Measurements from ENCODE around the gene RPS6KA5.

Gene RPS6KA5

DNA sequence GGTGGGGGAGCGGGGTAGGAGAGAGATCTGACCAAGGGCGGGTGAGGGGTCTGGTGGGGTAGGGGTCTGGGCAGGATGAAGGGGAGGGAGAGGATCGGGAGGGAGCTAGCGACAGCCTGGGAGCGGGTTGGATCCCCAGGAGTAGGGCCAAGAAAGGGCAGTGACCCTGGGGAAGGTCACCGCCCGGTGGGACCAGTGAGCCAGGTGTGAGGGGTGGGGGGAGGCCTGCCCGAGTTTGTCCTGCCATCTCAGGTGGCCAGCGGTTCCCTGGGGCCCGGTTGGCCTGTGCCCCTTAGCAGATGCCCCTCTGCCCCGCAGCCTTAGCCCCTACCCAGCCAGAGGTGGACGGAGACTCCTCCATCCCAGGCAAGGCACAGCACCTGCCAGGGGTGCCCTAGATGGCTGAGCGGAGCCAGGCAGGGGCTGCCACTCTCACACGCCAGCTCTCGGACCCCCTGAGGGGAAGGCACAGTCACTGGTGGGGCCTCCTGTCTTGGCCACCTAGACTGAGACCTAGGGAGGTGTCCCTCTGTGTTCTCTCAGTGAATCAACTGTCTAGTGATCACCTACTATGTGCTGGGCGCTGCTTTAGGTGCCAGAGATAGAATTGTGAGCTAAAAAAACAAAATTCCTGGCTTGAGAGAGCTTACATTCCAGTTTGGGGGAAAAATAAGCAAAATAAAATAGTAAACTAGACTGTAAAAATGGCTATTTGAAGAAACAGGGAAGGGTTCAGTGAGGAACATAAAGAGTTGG lies 243.6 kb downstream of the RPS6KA5 start:
- no peak for DNase-seq (ENCODE audit: extremely low read depth, low read depth)
- TF ChIP-seq, protein P1, sequence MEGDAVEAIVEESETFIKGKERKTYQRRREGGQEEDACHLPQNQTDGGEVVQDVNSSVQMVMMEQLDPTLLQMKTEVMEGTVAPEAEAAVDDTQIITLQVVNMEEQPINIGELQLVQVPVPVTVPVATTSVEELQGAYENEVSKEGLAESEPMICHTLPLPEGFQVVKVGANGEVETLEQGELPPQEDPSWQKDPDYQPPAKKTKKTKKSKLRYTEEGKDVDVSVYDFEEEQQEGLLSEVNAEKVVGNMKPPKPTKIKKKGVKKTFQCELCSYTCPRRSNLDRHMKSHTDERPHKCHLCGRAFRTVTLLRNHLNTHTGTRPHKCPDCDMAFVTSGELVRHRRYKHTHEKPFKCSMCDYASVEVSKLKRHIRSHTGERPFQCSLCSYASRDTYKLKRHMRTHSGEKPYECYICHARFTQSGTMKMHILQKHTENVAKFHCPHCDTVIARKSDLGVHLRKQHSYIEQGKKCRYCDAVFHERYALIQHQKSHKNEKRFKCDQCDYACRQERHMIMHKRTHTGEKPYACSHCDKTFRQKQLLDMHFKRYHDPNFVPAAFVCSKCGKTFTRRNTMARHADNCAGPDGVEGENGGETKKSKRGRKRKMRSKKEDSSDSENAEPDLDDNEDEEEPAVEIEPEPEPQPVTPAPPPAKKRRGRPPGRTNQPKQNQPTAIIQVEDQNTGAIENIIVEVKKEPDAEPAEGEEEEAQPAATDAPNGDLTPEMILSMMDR (IDR thresholded peaks at IDR 0.05; ENCODE audit: low read depth, low read length) = no peak

DNA sequence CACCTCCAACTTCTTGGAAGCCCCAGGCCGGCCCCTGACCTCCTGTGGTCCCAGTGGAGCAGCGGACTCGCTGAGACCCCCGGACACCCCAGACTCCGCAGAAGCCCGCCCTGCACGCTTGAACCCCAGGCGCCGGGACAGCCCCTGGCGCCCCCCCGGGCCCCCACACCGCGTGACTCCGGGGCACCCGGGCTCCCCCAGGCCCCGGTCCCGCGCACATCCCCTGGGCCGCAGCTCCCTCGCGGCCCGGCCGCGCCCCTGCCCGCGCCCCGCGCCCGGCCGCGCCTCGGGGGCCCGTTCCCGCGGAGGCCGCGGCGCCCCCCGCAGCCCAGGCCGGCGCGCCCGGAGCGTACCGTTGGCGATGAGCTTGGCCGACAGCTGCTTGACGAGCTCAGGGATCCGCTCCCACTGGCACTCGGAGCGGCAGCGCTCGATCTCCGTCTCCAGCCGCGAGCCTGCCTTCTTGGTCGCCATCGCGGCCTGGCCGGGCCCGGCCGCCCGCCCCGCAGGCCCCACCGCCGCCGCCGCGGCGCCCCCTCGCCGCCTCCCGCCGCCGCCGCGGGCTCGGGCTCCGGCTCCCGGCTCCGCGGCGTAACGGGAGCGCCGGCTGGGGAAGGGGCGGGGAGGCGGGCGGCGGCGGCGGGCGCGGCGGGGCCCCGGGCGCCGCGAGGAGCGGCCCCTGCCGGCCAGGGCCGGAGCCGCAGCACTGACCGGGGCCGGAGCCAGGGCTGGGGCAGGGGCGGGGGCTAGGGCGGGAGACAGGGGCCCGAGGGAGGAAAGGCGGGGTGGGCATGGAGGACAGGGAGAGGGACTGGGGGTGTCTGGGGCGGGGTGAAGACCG lies 244.4 kb downstream of the RPS6KA5 start, which contains the start of gene TTC7B:
TSS of gene TTC7B (minus strand) at position 609 of the 841 bp plus-strand sequence. CDS start at position 474, 135 bp downstream.
- DNase-seq (ENCODE audit: extremely low read depth, low read depth) = no peak
- TF ChIP-seq, protein P1 (IDR thresholded peaks at IDR 0.05; ENCODE audit: low read depth, low read length) = peak; percentile 14

- TF ChIP-seq, protein P1 (IDR thresholded peaks at IDR 0.05; ENCODE audit: low read depth, low read length) = no peak
- DNase-seq (ENCODE audit: extremely low read depth, low read depth) = no peak
Measured at GRCh38 chr14:90815572-90815821, 244.9 kb downstream of the RPS6KA5 start.

GRCh38 chr14:90814806-90815571 lies 245.5 kb downstream of the RPS6KA5 start:
- TF ChIP-seq, protein P1 (IDR thresholded peaks at IDR 0.05; ENCODE audit: low read depth, low read length) = no peak
- DNase-seq (ENCODE audit: extremely low read depth, low read depth) = no peak

- TF ChIP-seq, protein P1 (IDR thresholded peaks at IDR 0.05; ENCODE audit: low read depth, low read length) = no peak
- no peak for DNase-seq (ENCODE audit: extremely low read depth, low read depth)
Measured at GRCh38 chr14:90813442-90813841, 247.0 kb downstream of the RPS6KA5 start.

DNA sequence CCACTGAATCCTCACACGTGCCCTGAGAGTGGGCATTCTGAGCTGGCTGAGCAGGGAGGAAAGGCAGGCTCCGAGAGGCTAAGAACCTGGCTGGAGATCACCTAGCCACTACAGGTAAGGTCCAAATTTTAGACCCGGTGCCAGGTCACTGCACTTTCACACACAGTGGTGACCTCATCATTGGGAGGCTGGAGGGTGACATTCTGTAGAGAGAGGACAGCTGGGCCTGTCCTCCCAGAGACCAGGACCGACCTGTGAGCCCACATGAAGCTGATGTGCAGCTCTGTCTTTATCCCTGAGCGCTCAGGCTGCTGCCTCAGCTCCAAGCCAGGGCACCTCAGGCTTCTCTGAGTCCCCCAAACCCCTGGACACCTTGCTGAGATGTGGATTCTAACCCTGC lies 248.3 kb downstream of the RPS6KA5 start:
- TF ChIP-seq, protein P1 (IDR thresholded peaks at IDR 0.05; ENCODE audit: low read depth, low read length) = no peak
- DNase-seq (ENCODE audit: extremely low read depth, low read depth) = no peak

Data from AG09319 (cell line).